D721Med (cell line): ENCODE data around the gene SMTN.

Source experiments
- DNase-seq: peaks from one replicate; pipeline ENCODE4 v3.0.0; 2011; ENCODE audit warnings: low spot score; ENCODE audit not compliant: insufficient read length
- FAIRE-seq: peaks from 2 replicates; lab custom pipeline; 2011; peaks lifted over from hg19 to GRCh38; lab: Jason Lieb, UNC
- CTCF ChIP-seq: IDR thresholded peaks from 2 replicates; pipeline ENCODE4 v1.5.1; 2012; ENCODE audit warnings: mild to moderate bottlenecking, control low read depth; ENCODE audit not compliant: insufficient read depth; ENCODE audit errors: missing control alignments

SMTN gene

DNA sequence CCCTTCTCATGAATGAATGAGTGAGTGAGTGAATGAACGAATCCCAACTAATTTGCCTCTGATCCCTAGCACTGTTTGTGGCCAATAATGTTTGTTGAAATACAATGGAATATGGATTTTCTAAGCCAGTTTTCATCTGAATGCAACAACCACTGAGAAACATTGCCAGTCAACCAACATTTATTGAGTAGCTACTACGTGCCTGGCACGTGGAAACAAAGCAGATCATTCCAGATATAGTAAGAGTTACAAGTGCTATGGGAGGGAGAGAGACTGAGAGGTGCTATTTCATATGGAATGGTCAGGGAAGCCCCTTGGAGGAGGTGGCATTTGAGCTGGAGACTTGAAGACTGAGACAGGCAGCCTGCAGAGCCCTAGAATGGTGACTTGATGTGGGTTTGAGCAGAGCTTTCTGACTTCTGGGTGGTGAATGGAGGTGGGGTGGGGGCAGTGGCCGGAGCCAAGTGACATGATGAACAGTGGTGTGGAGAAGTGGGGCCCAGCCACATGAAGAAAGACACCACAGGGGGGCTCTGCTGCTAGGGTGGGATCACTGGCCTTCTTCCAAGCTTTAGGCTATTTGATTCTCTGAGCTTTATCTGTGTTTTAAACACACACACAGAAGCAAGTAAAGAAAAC is 35.1 kb upstream of the SMTN start:
- no peak for TF ChIP-seq CTCF
- DNase-seq: no peak
- FAIRE-seq: no peak

DNA sequence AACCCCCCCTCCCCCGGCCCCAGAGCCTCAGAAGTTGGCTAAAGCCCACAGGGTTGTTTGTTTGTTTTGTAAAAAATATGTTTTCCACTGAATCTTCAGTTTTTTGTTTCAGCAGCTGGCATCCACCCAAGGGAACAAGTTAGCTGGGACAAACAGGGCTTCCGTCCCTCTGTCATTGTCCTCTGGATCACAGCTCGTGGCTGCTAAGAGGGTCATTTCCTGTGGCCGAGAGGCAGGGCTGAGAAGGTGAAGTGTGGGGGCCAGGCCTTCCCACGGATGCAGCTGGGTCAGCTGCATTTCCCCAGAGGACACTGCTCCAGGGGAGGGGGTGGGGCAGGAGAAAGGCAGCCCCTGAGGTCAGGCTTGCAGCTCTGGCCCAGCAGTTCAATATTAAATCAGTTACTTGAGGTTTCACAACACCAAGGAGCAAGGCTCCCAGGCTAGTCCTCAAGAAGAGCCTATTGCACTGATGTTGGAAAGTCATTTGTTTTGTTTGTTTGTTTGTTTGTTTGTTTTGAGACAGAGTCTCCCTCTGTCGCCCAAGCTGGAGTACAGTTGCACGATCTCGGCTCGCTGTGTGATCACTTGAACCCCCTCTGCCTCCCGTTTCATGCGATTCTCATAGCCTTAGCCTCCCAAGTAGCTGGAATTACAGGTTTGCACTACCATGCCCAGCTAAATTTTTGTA is 34.4 kb upstream of the SMTN start:
- no peak for FAIRE-seq
- no peak for TF ChIP-seq CTCF
- no peak for DNase-seq

DNA sequence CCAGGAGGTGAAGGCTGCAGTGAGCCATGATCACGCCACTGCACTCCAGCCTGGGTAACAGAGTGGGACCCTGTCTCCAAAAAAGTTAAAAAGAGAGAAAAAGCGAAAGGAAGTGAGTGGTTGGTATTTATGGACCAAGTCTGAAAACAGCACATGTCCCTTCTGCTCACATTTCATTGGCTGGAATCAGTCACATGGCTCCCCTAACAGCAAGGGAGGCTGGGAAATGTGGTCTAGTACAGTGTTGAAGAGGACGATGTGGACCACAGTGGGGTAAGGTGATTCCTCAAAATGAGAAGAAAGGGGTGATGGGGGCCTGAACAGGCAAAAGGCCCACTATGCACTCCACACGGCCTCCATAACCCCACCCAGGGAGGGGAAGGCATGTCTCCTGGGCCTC is 32.5 kb upstream of the SMTN start:
- no peak for FAIRE-seq
- DNase-seq: no peak
- TF ChIP-seq CTCF: no peak

DNA sequence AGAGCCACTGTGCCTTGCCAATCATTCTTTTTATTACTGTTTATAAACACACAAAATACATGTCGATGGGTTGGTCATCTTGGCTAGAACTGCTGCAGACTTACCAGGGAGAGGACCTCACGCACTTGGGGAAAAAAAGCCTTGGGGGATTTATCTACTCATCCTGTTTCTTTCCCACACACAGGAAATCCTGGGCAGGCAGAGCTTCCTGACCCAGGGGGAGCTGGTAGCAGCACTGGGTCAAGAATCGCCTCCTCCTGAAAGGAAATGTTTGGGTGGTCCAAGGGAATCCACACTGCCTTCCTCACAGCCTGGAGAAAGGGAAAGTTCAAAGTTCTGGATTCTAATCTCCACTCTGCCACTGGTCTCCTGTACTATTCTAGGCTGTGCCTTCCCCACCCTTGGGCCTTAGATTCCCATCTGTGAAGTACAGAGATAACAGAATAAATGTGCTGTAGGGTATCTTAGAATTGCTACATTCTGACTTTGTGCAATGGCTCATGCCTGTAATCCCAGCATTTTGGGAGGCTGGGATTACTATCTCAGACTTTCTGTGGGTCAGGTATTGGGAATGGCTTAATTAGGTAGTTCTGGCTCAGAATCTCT is 31.2 kb upstream of the SMTN start:
- FAIRE-seq (no peak), DNase-seq (no peak)
- TF ChIP-seq CTCF: no peak

DNA sequence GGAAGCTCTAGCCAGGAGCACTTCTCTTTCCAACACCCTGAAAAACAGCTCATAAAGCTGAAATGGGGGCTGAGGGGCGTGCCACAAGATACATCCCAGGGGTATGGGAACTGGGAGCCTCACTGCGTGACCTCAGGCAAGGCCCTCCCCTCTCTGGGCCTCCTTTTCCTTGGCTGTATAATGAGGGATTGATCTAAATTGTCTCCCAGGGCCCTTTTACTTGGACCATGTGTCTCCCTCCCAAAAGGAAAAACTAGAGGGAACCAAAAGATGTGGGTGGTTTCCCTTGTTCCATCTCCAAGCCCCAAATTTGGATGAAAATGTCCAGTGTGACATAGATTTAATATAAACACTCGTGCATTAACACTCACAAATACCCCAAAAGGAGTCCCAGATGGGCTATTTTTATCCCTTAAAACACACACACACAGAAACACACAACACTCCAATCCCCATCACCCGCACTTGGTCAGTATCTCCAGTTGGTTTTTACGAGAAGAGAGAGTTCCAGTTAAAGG is 25.9 kb upstream of the SMTN start:
- TF ChIP-seq CTCF: no peak
- DNase-seq (no peak), FAIRE-seq (no peak)

DNA sequence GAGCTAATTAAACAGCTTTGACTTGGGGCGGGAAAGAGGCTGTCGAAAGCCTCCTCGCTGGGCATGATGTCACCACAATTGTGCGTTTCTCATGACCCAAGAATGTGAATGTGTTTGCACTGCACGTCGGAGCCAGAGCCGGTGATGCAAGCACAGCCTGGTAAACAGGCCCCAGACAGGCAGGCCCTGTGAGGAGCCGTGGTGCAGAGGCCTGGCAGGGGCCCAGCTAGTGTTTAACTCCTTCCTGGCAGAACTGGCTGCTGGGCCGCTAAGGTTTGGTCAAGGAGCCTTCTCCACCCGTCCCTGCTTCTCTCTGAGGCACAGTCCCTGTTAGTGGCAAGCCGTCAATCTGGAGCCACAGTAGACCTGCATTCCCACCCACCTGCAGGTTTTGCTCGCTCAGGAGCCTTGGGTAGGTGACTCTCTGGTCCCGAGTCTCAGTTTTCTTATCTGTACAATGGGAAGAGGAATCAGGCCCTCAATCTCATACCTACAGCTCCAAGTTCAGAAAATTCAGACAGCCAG is 25.4 kb upstream of the SMTN start:
- no peak for FAIRE-seq

More for the DNA sequence above, 25.4 kb upstream of the SMTN start:
- TF ChIP-seq CTCF: no peak
- no peak for DNase-seq
